Endodermal cell (in vitro differentiated cells): Measurements from ENCODE around the gene ST3GAL3. TPM values are rescaled to one million over a fixed set of nuclear protein-coding genes. Genes with fewer than 3 reads are reported as not detected.

ENCODE experiments used
- DNase-seq: peaks from one replicate; pipeline ENCODE4 v3.0.0-alpha.2; 2017
- H3K27ac ChIP-seq: 2 replicates; pipeline ENCODE4 v1.5.1; 2013; ENCODE audit warnings: mild to moderate bottlenecking, low read depth, low read length, moderate library complexity
- H3K27me3 ChIP-seq: 2 replicates; pipeline ENCODE4 v1.6.1; 2013; ENCODE audit warnings: mild to moderate bottlenecking, low read length, moderate library complexity; ENCODE audit not compliant: insufficient read depth, control insufficient read depth, poor library complexity, severe bottlenecking
- H3K36me3 ChIP-seq: 2 replicates; pipeline ENCODE4 v1.7.0; 2013; ENCODE audit warnings: mild to moderate bottlenecking, low read length, moderate library complexity; ENCODE audit not compliant: control insufficient read depth, insufficient read depth
- H3K4me1 ChIP-seq: one replicate; pipeline ENCODE4 v1.7.0; 2013; ENCODE audit warnings: low read length; ENCODE audit not compliant: control insufficient read depth, insufficient read depth
- H3K4me3 ChIP-seq: 2 replicates; pipeline ENCODE4 v1.5.1; 2013; ENCODE audit warnings: mild to moderate bottlenecking, low read length, moderate library complexity
- H3K9ac ChIP-seq: 2 replicates; pipeline ENCODE4 v1.6.1; 2013; ENCODE audit warnings: mild to moderate bottlenecking, low read length, moderate library complexity; ENCODE audit not compliant: poor library complexity, severe bottlenecking; ENCODE audit errors: extremely low read depth
- H3K9me3 ChIP-seq: 2 replicates; pipeline ENCODE4 v1.6.1; 2013; ENCODE audit warnings: mild to moderate bottlenecking, low read length, moderate library complexity; ENCODE audit not compliant: control insufficient read depth
- H3K27ac Mint-ChIP-seq: 2 replicates; pipeline ENCODE4 v1.8.0; 2020; ENCODE audit warnings: mixed read lengths
- H3K27me3 Mint-ChIP-seq: 2 replicates; pipeline ENCODE4 v1.8.0; 2021; ENCODE audit warnings: mild to moderate bottlenecking, mixed read lengths; ENCODE audit not compliant: insufficient read depth
- H3K36me3 Mint-ChIP-seq: 2 replicates; pipeline ENCODE4 v1.8.0; 2020; ENCODE audit warnings: low read depth, mixed read lengths
- H3K4me1 Mint-ChIP-seq: 2 replicates; pipeline ENCODE4 v1.8.0; 2020; ENCODE audit warnings: mixed read lengths
- H3K4me3 Mint-ChIP-seq: 2 replicates; pipeline ENCODE4 v1.8.0; 2020; ENCODE audit warnings: mild to moderate bottlenecking, moderate library complexity, mixed read lengths
- H3K9me3 Mint-ChIP-seq: 2 replicates; pipeline ENCODE4 v1.8.0; 2020; ENCODE audit warnings: mild to moderate bottlenecking, mixed read lengths
- whole genome bisulfite sequencing, 2 experiments: methylation state at CpG; one replicate each; pipeline versions ENCODE4 v1.1.5 to v1.1.7; 2013; ENCODE audit warnings: missing lambda C conversion rate in 2 of 2, mixed read lengths in 1 of 2; ENCODE audit not compliant: insufficient coverage in 1 of 2, insufficient read length in 1 of 2; 5-methylcytosine and 5-hydroxymethylcytosine counted together
- total RNA-seq, 2 donors: library from RNA; stranded (reverse); fragmentation: NEBNext Ultra II Directional in 1 of 2; extraction: Animal tissue kit (Norgen Biotek cat#: 25700) in 1 of 2; gene quantifications; 2 replicates in 1 of 2; 3 replicates in 1 of 2; pipeline ENCODE4 v1.2.1, GENCODE V29; 2021
- TF ChIP-seq, protein P1 (sequence below): fragments of 200-600 bp; sonication (generic); conservative IDR thresholded peaks from 2 replicates; pipeline ENCODE4 v1.5.0; 2021; ENCODE audit warnings: antibody characterized with exemption, mild to moderate bottlenecking

ST3GAL3 gene
- total RNA-seq, 2 donors from 2014 or later = 15.5 to 15.9 TPM

DNA sequence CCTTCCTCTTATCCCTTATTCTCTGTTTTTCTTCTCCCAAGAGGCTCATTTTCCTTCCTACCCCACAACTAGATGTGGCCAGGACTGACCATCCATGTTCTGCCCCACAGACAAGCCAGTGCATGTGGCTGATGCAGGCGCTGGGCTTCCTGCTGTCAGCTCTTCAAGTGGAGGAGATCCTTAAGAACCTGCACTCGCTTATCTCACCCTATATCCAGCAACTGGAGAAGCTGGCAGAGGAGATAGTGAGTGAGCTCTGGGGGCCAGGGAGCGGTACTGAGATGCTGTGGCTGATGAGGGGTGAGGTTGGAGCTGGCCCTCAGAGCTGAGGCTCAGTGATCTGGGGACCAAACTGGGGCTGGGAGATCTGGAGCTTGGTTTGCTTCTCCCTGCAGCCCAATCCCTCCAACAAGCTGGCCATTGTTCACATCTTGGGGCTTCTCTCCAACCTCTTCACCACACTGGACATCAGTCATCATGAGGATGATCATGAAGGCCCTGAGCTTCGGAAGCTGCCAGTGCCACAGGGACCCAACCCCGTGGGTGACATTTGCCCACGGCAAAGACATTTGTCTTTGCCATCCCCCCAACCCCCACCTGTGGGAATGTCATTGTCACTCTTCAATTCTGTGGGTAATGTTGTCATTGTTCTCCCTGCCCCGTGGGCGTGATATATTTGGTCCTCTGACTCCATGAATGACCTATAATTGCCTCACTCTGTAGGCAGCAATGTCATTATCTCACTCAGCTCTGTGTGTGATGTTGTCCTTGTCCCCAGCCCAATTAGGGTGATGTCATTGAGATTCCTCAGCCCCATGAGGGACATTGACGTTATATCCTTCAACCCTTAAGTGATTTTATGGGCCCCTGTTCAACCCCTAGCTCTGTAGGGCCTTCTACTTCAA, 251.3 kb downstream of the ST3GAL3 start:
- Mint-ChIP-seq H3K36me3 (peaks cover 16% of the 10 kb centered on the region), H3K27ac (no peak overlapping the region), H3K27me3 (no peaks in the 10 kb centered on the region), H3K4me1 (peaks cover 10% of the 10 kb centered on the region), H3K4me3 (no peak overlapping the region), H3K9me3 (no peaks in the 10 kb centered on the region)
- Histone ChIP-seq H3K36me3 (peaks cover 30% of the 10 kb centered on the region), H3K9me3 (no peaks in the 10 kb centered on the region), H3K4me1 (no peaks in the 10 kb centered on the region), H3K4me3 (no peak overlapping the region), H3K27me3 (no peaks in the 10 kb centered on the region), H3K9ac (no peak overlapping the region), H3K27ac (no peak overlapping the region)
- 88 to 95% methylated on average over 3 to 9 of the region's 9 CpGs for WGBS, 2 experiments
- TF ChIP-seq, protein P1, sequence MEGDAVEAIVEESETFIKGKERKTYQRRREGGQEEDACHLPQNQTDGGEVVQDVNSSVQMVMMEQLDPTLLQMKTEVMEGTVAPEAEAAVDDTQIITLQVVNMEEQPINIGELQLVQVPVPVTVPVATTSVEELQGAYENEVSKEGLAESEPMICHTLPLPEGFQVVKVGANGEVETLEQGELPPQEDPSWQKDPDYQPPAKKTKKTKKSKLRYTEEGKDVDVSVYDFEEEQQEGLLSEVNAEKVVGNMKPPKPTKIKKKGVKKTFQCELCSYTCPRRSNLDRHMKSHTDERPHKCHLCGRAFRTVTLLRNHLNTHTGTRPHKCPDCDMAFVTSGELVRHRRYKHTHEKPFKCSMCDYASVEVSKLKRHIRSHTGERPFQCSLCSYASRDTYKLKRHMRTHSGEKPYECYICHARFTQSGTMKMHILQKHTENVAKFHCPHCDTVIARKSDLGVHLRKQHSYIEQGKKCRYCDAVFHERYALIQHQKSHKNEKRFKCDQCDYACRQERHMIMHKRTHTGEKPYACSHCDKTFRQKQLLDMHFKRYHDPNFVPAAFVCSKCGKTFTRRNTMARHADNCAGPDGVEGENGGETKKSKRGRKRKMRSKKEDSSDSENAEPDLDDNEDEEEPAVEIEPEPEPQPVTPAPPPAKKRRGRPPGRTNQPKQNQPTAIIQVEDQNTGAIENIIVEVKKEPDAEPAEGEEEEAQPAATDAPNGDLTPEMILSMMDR = no peak
- DNase-seq = no peak

DNA sequence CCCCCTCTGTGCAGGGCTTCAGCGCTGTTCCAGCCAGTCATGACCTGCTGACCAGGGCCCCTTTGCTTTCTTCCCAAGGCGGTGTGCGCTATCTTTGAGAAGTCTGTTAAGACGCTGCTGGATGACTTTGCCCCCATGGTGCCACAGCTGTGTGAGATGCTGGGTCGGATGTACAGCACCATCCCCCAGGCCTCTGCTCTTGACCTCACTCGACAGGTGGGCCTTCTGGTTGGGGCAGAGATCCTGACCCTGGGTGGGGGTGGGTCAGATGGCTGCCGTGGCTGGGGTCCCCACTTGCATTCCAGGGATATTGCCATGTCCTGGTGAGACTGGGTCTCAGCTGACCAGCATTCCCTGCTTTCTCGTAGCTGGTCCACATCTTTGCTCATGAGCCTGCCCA, 253.5 kb downstream of the ST3GAL3 start:
- WGBS, 2 experiments = 92 to 93% methylated on average over 7 to 8 of the region's 8 CpGs
- Mint-ChIP-seq H3K36me3 (peaks cover 16% of the 10 kb centered on the region), H3K4me3 (no peak overlapping the region), H3K27ac (no peak overlapping the region), H3K9me3 (no peaks in the 10 kb centered on the region), H3K27me3 (no peaks in the 10 kb centered on the region), H3K4me1 (no peaks in the 10 kb centered on the region)
- H3K9me3 ChIP-seq = no peaks in the 10 kb centered on the region
- no peaks in the 10 kb centered on the region for H3K27me3 ChIP-seq
- H3K36me3 ChIP-seq = peaks cover 30% of the 10 kb centered on the region
- H3K9ac ChIP-seq = no peak overlapping the region
- no peak overlapping the region for H3K4me3 ChIP-seq
- no peaks in the 10 kb centered on the region for H3K4me1 ChIP-seq
- DNase-seq = no peak
- TF ChIP-seq, protein P1 = no peak
- H3K27ac ChIP-seq = no peak overlapping the region

DNA sequence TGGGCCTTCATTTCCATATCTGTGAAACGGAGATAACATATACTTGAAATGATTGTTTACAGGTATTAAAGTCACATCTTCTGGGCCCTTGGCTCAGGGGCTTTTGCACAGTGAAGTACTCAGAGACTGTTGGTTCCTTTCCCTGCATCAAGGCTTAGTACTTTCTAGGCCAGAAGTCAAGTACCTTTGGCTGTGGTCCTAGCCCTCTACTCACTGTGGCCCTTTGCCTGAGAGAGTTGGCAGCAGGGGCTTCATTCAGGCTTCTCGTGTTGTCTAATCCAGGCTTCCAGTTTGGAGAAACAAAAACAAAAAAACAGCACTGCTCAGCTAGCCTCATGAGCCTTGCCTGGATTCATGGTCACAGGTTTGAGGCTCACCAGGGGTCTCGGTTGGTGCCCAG, 254.4 kb downstream of the ST3GAL3 start:
- H3K4me1 ChIP-seq = no peaks in the 10 kb centered on the region
- Mint-ChIP-seq H3K36me3 (peaks cover 18% of the 10 kb centered on the region), H3K27ac (no peak overlapping the region), H3K9me3 (no peaks in the 10 kb centered on the region), H3K27me3 (no peaks in the 10 kb centered on the region), H3K4me1 (no peaks in the 10 kb centered on the region), H3K4me3 (no peak overlapping the region)
- no peak for DNase-seq
- no peaks in the 10 kb centered on the region for H3K9me3 ChIP-seq
- no peaks in the 10 kb centered on the region for H3K27me3 ChIP-seq
- no peak overlapping the region for H3K4me3 ChIP-seq
- H3K9ac ChIP-seq = no peak overlapping the region
- H3K36me3 ChIP-seq = peaks cover 25% of the 10 kb centered on the region
- TF ChIP-seq, protein P1 = no peak
- 88 to 92% methylated on average over 2 to 3 of the region's 3 CpGs for WGBS, 2 experiments
- no peak overlapping the region for H3K27ac ChIP-seq
